MM.1S (cell line): Measurements from ENCODE around the gene CSGALNACT2.

Experiments used
- EZH2 ChIP-seq: fragments of 300-600 bp; sonication (generic); optimal IDR thresholded peaks from 2 replicates; pipeline ENCODE3; 2017; ENCODE audit warnings: low read depth, mild to moderate bottlenecking, antibody characterized with exemption, low read length, mixed read lengths
- TF ChIP-seq, protein P1 (sequence below): fragments of 300-600 bp; sonication (generic); IDR thresholded peaks from 2 replicates; pipeline ENCODE4 v1.5.1; 2016; ENCODE audit warnings: antibody characterized with exemption, low read length, mixed read lengths

- TF ChIP-seq, protein P1, sequence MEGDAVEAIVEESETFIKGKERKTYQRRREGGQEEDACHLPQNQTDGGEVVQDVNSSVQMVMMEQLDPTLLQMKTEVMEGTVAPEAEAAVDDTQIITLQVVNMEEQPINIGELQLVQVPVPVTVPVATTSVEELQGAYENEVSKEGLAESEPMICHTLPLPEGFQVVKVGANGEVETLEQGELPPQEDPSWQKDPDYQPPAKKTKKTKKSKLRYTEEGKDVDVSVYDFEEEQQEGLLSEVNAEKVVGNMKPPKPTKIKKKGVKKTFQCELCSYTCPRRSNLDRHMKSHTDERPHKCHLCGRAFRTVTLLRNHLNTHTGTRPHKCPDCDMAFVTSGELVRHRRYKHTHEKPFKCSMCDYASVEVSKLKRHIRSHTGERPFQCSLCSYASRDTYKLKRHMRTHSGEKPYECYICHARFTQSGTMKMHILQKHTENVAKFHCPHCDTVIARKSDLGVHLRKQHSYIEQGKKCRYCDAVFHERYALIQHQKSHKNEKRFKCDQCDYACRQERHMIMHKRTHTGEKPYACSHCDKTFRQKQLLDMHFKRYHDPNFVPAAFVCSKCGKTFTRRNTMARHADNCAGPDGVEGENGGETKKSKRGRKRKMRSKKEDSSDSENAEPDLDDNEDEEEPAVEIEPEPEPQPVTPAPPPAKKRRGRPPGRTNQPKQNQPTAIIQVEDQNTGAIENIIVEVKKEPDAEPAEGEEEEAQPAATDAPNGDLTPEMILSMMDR: no peak
- no peak for TF ChIP-seq EZH2
Observed at GRCh38 chr10:43153901-43154300, 15.7 kb downstream of the CSGALNACT2 start.
